GM21786 (cell line): Measurements from ENCODE around the gene FBXL16.

Source experiments
- ATAC-seq: cut with Tn5 transposase; IDR thresholded peaks from one replicate; pipeline ENCODE4 v1.9.1; 2021; ENCODE audit not compliant: unreplicated experiment

FBXL16 gene

GRCh38 chr16:735982-736453 is 30.4 kb upstream of the FBXL16 start:
- no peak for ATAC-seq

- ATAC-seq, result no peak
Measured at GRCh38 chr16:734981-735881, 29.6 kb upstream of the FBXL16 start.

- no peak for ATAC-seq
Measured at GRCh38 chr16:734208-734980, 28.8 kb upstream of the FBXL16 start.

- ATAC-seq, result no peak
Measured at GRCh38 chr16:733382-734207, 28.0 kb upstream of the FBXL16 start.

- no peak for ATAC-seq
Measured at GRCh38 chr16:732936-733335, 27.3 kb upstream of the FBXL16 start.

GRCh38 chr16:732332-732731 is 26.7 kb upstream of the FBXL16 start:
- no peak for ATAC-seq

GRCh38 chr16:730666-731509 is 25.3 kb upstream of the FBXL16 start:
- no peak for ATAC-seq

- no peak for ATAC-seq
Measured at GRCh38 chr16:729768-730665, 24.4 kb upstream of the FBXL16 start.

- ATAC-seq, result no peak
Measured at GRCh38 chr16:728890-729744, 23.5 kb upstream of the FBXL16 start.

GRCh38 chr16:728131-728889 is 22.7 kb upstream of the FBXL16 start:
- peak; percentile 33 for ATAC-seq

GRCh38 chr16:727291-727977 is 21.8 kb upstream of the FBXL16 start:
- ATAC-seq, result no peak

- ATAC-seq, result no peak
Measured at GRCh38 chr16:726438-727290, 21.1 kb upstream of the FBXL16 start, which contains the start of the genes CCDC78 and HAGHL. Gene CCDC78 (minus strand): TSS chr16:726443. CDS start chr16:726367, 76 bp downstream. Gene HAGHL (plus strand): TSS chr16:727106. CDS start chr16:727510, 404 bp downstream.

GRCh38 chr16:726188-726437 is 20.5 kb upstream of the FBXL16 start:
- ATAC-seq, result no peak

- no peak for ATAC-seq
Measured at GRCh38 chr16:725463-726187, 20.0 kb upstream of the FBXL16 start.

- ATAC-seq, result no peak
Measured at GRCh38 chr16:725041-725376, 19.4 kb upstream of the FBXL16 start.
